Lung microvascular endothelial cell (primary cell): ENCODE data around the gene DNPH1. TPM values are rescaled to one million over a fixed set of nuclear protein-coding genes. Genes with fewer than 3 reads are reported as not detected.

Experiments used
- DNase-seq, 2 donors: peaks; one replicate each; pipeline versions ENCODE4 v3.0.0 to v3.0.0-alpha.2; 2010; ENCODE audit warnings: low read depth in 2 of 2
- total RNA-seq: library from RNA; depleted of rRNA; stranded (reverse); fragments of >200 nt; gene quantifications from 2 replicates; pipeline ENCODE4 v1.2.1, GENCODE V29; 2014

The DNPH1 gene
- total RNA-seq, 1 donor from 2014 or later, result 26.8 TPM

DNA sequence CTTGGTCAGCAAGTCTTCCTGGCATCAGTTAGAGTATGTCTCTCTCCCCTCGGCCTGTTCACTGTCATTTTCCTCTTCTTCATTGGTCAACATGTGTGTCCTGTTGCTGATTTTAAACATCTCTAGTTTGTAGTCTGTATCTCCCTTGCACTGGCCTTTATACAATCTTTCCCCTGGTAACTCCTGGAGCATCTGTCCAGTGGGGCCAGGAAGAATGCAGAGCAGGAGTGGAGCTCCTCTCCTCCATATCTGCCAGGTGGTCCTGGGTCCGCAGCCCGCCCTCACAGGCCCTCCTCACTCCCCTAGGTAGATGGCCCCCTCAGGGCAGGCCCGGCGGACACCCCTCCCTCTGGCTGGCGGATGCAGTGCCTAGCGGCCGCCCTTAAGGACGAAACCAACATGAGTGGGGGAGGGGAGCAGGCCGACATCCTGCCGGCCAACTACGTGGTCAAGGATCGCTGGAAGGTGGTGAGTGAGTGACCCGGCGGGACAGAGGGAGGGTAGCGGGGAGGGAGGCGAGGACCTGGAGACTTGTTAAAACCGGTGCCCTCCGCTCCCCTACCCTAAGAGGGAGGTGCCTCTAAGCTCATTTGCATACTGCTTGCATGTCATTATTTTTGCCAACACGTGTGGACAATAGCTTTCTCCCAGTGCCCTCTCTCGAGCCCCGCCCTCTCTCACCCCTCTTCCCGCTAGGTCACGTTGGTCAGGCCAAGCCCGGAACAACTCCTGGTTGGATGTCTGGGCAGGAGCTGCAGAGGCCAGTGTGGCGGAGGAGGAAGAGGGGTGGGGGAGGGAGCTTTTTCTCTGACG is 17.2 kb upstream of the DNPH1 start:
- no peak for DNase-seq

DNA sequence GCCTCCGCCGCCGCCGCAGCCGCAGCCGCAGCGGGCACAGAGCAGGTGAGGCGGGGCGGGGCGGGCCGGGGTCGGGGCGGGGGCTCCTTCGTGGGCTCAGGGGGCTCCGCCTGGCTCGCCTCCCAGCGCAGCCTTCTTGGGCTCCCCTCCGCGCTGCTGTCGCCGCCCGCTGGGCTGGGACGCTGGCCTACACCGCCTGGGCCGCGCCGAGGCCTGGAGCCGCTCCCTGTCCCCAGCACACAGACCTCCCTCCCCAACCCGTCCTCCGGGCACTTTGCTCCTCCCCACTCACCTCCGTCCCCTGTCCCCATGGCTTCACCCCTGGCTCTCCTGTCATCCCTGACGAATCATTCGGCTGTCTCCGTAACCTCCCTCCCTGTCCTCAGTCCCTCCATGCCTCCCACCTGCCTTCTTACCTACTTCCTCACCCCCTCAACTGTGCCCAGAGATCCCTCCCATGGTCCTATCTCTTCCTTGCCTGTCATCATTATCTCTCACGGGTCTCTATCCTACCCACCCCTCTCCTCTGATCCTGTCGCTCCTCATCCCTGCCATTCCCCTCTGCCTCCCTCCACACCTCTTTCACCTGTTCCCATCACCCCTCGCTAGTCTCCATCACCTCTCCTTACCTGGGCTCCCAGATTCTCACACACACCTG is 14.5 kb upstream of the DNPH1 start:
- DNase-seq, result no peak

DNA sequence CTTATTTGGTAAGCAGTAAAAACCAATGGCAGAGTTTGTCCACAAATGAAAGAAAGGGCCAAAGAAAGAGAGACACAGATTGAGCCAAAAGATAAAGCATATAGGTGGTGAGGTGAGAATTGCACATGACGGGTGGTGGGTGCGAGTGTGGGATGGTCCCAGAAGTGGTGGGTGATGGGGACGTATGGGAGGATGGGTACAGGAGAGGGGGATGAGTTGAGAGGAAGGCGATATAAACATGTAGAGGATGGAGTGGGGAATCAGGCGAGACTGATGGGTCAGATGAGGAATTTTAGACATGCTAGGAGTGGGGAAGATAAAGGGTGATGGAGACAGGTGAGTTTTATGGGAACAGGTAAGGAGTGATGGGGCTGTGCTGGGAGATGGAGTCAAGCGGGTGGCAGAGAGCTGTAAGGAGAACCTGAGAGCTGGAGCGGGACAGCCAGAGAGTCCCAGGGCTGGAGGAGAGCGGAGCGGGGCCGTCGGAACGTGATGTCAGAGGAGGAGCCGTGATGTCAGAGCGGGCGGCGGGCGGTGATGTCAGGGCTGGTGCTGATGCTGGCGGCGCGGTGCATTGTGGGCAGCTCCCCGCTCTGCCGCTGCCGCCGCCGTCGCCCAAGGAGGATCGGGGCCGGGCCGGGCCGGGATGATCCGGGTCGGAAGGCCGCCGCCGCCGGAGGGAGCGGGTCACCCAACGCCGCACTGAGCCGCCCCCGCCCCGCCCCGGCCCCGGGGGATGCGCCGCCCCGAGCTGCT is 13.8 kb upstream of the DNPH1 start, which contains the start of gene TTBK1:
Gene TTBK1, plus strand, starts transcription at position 574 of the 756 bp plus-strand sequence. CDS start 3,180 bp downstream, outside the sequence.
- no peak for DNase-seq

DNA sequence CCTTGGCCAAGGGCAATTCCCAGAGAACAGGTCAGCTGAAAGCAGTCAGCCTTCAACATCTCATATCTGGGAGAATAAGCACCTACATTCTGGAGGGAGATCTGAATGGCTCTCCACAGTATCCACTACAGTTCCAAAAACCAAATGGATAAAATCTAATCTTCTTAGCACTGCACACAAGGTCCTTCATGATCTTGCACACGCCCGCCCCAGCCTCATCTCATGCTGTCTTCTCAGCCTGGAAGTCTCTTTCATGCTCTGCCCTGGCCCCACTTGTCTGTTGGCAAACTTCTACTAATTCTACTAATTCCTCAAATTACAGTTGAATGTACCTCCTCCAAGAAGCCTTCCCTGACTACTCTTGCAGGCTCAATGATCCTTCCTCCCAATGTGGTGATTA is 12.2 kb upstream of the DNPH1 start:
- DNase-seq, result no peak

DNA sequence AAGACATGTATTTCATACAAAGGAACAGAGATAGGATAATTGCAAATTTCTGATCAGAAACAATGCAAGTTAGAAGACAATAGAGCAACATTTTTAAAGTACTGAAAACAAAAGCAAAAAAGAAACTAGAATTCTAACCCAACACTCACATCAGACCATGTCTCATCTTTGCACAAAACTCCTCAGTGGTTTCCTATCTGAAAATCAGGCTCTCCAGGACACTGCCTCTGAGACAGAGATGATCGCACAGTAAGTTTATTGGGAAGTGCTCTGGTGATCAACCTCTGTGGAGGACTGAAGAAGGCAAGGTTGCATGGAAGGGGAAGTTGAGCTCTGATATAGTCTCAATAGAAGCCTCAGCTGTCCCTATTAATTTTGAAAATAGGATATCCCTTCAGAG is 11.7 kb upstream of the DNPH1 start:
- no peak for DNase-seq

DNA sequence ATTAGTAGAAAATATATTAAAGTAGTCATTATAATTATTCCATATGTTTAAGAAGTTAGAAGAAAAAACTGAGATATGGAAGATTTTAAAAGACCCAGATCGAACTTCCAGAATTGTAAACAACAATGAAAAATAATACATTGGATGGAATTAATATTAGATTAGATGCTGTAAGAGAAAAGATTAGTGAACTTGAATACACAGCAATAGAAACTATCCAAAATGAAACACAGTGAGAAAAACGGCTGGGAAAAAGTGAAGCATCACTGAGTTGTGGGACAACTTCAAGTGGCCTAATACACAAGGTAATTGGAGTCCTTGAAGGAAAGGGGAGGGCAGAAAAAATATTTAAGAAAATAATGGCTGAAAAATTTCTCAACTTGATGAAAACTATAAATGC is 9.8 kb upstream of the DNPH1 start:
- DNase-seq, result no peak

DNA sequence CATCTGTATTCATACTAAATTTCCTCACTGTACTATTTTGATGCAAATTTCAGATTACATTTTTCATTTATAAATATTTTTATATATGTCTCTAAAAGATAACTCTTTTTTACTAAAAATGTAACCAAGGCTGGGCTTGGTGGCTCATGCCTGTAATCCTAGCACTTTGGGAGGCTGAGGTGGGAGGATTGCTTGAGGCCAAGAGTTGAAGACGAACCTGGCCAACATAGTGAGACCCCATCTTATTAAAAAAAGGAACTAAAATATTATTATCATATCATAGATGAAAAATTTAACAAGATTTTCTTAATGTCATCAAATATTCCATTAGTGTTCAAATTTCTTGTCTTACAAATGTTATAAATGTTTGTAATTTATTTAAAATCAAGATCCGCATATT is 6.6 kb upstream of the DNPH1 start:
- no peak for DNase-seq

DNA sequence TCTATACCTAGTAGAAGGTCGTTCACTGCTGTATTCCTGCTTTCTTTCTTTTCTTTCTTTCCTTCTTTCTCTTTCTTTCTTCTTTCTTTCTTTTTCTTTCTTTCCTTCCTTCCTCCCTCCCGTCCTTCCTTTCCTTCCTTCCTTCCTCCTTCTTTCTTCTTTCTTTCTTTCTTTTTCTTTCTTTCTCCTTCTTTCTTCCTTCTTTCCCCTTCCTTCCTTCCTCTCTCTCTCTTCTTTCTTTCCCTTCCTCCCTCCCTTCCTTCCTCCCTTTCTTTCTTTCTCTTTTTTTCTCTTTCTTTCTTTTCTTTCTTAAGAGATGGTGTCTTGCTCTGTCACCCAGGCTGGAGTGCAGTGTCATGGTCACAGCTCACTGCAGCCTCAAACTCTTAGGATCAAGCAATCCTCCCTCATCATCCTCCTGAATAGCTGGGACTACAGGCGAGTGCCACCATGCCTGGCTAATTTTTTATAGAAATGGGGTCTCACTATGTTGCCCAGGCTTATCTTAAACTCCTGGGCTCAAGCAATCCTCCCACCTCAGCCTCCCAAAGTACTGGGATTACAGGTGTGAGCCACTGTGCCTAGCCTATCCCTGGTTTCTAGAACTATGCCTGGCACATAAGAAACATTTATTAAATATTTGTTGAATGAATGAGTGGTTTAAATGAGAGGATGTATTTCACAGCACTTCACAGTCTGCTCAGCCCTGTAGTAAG is 2.6 kb upstream of the DNPH1 start:
- no peak for DNase-seq

DNA sequence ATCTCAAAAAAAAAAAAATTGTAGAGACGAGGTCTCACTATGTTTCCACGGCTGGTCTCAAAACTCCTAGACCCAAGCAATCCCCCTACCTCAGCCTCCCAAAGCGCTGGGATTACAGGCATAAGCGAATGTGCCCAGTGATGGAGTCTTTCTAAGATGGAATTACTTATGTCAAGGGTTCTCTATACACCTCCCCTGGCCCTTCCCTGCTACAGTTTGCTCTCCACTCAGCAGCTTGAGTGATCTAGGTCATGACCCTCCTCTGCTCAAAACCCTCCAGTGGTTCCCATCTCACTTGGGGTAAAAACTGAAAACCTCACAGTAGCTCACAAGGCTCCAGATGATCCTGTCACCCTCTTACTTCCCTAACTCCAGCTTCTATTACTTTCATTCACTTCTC is 1.8 kb upstream of the DNPH1 start:
- no peak for DNase-seq

DNA sequence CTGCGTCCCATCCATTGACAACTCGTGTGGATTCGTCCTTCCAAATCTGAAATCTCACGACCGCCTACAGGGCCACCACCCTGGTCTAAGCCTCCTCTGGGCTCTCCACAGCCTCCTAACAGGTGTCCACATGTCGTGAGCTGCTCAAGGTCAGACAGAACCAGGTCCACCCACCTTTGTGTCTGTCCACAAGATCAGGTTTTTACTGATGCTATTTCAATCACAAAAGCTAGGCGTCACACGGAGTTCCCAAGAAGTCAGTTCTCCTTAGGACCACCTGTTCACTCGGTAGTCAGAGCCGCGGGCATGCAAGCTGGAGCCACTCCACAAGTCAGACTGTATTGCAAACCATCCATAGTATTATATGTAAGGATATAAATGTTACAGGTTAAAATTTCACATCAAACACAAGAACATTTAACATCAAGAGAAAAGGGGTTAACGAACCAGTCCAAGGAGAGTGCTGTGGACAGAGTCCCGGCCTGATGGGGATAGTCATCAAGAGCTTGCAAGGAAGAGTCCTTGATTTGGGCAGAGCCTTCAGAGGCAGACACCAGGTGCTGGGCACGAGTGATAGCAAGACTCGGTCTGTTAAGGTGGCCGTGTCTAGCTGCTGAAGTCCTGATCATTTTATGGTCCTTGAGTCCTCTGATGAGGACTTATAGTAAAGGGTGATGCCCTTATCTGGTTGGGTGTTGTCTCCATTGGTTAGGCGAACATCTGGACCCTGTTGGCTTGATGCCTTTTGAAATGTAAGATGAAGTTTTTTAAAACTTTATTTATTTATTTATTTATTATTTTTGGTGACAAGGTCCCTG is 731 bp upstream of the DNPH1 start:
- DNase-seq, result no peak

DNA sequence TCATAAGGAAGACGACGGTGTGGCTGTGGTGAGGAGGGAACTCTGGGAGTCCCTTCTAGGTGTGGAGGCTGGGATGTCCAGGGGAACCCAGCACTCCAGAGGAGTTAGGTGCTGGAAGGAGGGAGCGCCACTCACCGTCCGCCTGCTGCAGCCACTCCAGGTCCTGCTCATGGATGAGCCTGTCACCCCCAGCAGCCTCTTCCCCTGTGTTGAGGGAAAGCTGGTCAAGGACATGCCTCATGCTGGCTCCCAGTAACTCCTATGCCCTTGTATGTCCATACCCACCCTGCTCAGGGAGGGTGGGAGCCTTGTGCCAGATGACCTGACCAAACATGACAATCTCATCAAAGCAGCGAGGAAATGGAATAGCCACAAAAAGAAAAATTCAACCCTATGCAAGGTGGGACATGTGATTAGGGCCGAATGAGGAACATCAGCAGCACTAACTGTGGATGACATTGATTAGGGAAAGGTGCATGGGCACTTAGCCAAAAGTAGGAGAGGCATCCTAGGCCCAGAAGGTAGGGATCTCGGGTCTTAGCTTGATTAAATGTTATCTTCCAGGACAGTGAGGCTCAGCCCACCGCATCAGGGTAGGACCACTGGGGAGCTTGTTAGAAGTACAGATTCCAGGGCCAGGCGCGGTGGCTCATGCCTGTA is 3.0 kb downstream of the DNPH1 start:
- no peak for DNase-seq

DNA sequence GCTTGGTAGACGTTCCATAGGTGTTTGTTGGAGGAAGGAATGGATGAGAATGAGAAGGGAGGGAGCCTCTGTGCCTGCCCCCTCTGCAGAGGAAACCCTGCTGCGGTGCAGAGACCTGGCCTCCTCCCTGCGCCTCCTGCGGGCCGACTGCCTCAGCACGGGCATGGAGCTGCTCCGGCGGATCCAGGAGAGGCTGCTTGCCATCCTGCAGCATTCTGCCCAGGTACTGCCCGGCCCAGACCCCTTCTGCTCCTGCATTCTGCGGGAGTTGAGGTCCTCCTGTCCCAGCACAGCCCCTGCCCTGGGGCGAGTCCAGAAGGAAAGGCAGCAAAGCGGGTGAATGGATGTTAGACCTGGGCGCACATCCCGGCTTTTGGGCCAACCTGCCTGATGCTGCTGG is 6.1 kb downstream of the DNPH1 start:
- no peak for DNase-seq

DNA sequence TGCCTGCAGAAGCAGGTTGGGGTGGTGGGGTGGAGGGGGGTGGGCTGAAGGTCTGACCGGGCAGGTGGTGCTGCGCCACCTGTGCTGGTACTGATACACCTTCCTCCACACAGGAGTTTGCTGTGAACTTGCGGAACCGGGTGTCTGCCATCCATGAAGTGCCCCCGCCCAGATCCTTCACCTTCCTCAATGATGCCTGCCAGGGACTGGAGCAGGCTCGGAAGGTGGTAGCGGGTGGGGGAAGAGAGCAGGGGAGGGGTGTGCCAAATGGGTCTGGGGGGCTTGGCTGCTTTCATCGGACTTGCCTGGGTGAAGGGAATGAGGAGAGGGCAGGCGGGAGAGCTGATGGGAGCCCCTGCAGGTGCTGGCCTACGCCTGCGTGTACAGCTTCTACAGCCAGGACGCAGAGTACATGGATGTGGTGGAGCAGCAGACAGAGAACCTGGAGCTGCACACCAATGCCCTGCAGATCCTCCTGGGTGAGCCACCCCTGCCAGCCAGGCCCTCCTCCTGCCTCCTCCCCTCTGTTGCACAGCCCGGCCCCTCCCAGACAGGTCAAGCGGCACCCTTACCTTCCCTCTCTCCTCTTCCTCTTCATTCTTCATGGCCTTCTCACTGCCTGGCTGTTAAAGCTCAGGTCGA is 6.7 kb downstream of the DNPH1 start:
- no peak for DNase-seq

DNA sequence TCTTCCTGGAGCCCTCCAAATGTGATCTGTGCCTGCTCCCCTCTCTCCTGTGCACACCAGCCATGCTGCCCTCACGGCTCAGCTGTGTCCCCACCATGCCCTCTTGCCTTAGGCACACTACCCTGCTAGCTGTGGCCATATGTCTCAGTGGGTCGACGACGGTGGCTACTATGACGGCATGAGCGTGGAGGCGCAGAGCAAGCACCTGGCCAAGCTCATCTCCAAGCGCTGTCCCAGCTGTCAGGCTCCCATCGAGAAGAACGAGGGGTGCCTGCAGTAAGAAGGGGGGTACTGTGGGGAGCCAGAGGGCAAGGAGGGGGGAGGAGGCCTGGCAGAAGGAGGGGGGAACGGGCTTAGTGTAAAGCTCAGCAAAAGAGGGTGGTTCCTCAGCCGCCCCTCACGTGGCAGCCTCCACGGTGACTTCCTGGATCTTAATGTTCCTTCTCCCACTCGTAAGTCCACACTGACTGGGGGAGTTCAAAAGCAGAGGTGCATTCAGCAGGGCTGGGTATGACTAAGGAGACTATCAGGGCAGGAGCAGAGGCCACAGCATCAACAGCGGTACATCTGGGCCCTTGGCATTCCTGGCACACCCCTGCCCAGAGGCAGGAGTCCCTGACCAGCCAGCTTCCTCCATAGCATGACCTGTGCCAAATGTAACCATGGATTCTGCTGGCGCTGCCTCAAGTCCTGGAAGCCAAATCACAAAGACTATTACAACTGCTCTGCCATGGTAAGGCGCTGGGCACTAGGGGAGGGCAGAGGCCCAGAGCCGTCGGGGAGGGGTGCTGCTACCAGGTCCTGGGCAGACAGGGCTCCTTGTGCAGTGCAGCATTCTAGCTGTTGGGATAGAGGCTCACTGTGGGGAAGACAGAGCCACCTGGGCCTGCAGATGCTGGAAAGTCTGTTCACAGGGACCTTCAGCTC is 8.0 kb downstream of the DNPH1 start:
- DNase-seq, result no peak

DNA sequence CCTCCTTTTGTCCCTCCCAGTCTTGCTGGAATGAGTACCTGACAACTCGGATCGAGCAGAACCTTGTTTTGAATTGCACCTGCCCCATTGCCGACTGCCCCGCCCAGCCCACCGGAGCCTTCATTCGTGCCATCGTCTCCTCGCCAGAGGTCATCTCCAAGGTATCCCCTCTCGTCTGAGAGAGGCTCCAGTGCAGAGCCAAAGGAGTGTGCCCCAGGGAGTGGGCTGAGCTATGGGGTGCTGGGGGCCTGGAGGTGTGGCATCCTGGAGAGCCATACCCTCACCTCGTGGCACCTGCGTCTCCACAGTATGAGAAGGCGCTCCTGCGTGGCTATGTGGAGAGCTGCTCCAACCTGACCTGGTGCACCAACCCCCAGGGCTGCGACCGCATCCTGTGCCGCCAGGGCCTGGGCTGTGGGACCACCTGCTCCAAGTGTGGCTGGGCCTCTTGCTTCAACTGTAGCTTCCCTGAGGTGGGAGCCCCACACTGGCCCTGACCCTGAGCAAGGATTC is 8.8 kb downstream of the DNPH1 start:
- DNase-seq, result no peak

DNA sequence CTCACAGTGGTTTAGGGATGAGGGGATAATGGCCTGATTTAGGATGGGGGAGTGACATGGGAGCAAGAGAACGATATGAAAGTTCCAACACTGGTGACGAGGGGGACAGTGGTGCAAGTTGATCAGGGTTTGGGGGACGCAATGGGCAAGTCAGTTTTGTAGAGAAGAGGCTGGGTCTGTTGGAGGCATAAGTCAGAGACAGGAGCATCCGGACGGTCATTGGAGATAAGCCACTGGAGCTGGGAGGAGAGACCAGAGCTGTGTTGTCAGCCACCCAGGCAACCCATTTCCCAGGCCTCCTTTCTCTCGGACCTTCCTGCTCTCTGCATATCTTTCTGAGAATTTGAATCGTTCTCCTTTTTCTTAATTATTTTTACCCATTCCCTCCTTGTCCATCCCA is 9.5 kb downstream of the DNPH1 start:
- no peak for DNase-seq

DNA sequence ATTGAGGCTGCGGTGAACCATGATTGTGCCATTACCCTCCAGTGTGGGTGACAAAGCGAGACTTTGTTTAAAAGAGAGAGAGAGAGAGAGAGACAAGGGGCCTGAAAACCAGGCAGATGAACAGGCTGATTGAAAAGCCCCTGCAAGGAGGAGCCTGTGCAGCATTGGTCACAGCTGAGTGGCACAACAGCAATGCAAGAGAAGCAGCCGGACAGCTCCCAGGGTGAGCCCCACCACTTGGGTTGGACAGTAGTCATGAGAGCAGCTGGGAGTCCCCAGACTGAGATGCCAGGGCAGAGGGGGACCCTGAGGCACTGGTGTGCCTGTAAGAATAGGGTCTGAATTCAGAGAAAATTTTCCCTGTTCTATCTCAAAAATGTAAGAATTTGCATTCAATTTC is 10.2 kb downstream of the DNPH1 start:
- DNase-seq, result no peak

DNA sequence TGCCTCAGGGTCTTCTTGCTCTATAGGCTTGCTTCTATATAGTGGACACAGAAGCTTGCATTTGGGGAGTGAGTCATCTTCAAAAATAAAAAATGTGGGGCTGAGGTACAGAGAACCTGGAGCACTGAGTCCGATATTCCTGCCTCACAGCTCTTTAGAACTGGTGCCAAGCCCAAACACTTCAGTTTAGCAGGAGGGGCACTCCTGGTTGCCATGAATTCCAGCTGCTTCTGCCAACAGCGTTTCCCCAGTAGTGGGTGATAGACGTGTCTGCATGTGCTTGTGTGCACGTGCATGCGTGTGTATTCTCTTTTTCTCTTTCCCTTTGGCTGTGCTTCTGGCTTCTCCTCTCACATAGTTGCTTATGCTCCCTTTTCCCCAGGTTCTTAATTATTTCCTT is 11.9 kb downstream of the DNPH1 start:
- DNase-seq, result no peak

DNA sequence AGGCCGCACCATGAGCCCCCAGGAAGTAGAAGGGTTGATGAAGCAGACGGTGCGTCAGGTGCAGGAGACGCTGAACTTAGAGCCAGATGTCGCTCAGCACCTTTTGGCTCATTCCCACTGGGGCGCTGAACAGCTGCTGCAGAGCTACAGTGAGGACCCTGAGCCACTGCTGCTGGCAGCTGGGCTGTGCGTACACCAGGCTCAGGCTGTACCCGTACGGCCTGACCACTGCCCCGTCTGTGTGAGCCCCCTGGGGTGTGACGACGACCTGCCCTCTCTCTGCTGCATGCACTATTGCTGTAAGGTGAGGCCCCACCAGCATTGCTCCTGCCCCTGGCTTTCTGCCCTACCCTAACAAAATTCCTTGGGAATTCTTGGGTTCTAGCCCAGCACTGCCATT is 13.1 kb downstream of the DNPH1 start:
- DNase-seq, result no peak
